Erythroblast (primary cell): ENCODE results near the gene SHROOM4.

Experiments used
- GATA1 ChIP-seq: IDR thresholded peaks from 2 replicates; pipeline ENCODE4 v1.6.1; 2011; ENCODE audit warnings: low read depth, mild to moderate bottlenecking, control low read depth, low read length, moderate library complexity
- POLR2A ChIP-seq: IDR thresholded peaks from 2 replicates; pipeline ENCODE4 v1.6.1; 2011; ENCODE audit warnings: mild to moderate bottlenecking, low read length

- TF ChIP-seq POLR2A (no peak), GATA1 (no peak)
Observed at GRCh38 chrX:50723006-50723405, 91.0 kb downstream of the SHROOM4 start.
